GM23248 (cell line): ENCODE measurements around the gene TCP11X1. TPM values are rescaled to one million over a fixed set of nuclear protein-coding genes. Genes with fewer than 3 reads are reported as not detected.
"Not testable (repeated sequence)": the region's sequence is repeated elsewhere in the genome, so short reads cannot be mapped to it uniquely, and the experiment has no call there.

Experiments used
- DNase-seq: peaks from one replicate; pipeline ENCODE4 v3.0.0-alpha.2; 2015
- H2AFZ ChIP-seq: fragments of 200-600 bp; sonication (generic); 2 replicates; pipeline ENCODE4 v1.6.1; 2016; ENCODE audit warnings: antibody characterized with exemption
- H3F3A ChIP-seq: fragments of 200-600 bp; sonication (generic); 2 replicates; pipeline ENCODE4 v1.6.1; 2016; ENCODE audit warnings: mild to moderate bottlenecking, antibody characterized with exemption, mixed run types; ENCODE audit not compliant: insufficient read depth
- H3K27ac ChIP-seq: fragments of 200-600 bp; sonication (generic); 2 replicates; pipeline ENCODE4 v1.5.1; 2016; ENCODE audit warnings: mild to moderate bottlenecking
- H3K27me3 ChIP-seq: fragments of 200-600 bp; sonication (generic); replicated peaks from 2 replicates; pipeline ENCODE4 v1.6.1; 2016; ENCODE audit warnings: mild to moderate bottlenecking; ENCODE audit not compliant: insufficient read depth
- H3K36me3 ChIP-seq: fragments of 200-600 bp; sonication (generic); 2 replicates; pipeline ENCODE4 v1.6.1; 2016; ENCODE audit warnings: low read depth, mild to moderate bottlenecking
- H3K4me1 ChIP-seq: fragments of 200-600 bp; sonication (generic); 2 replicates; pipeline ENCODE4 v1.6.1; 2016; ENCODE audit warnings: mild to moderate bottlenecking; ENCODE audit not compliant: insufficient read depth
- H3K4me2 ChIP-seq: fragments of 200-600 bp; sonication (generic); one replicate; pipeline ENCODE4 v1.6.1; 2016; ENCODE audit warnings: mild to moderate bottlenecking; ENCODE audit not compliant: unreplicated experiment
- H3K4me3 ChIP-seq: fragments of 200-600 bp; sonication (generic); 2 replicates; pipeline ENCODE4 v1.5.1; 2016; ENCODE audit warnings: mild to moderate bottlenecking
- H3K79me2 ChIP-seq: fragments of 200-600 bp; sonication (generic); 2 replicates; pipeline ENCODE4 v1.6.1; 2016; ENCODE audit warnings: mild to moderate bottlenecking; ENCODE audit not compliant: insufficient read depth
- H3K9ac ChIP-seq: fragments of 200-600 bp; sonication (generic); 2 replicates; pipeline ENCODE4 v1.6.1; 2016; ENCODE audit warnings: mild to moderate bottlenecking
- H3K9me2 ChIP-seq: fragments of 200-600 bp; sonication (generic); 2 replicates; pipeline ENCODE4 v1.6.1; 2016; ENCODE audit warnings: mixed run types, mild to moderate bottlenecking, moderate library complexity; ENCODE audit not compliant: insufficient read depth
- H3K9me3 ChIP-seq: fragments of 200-600 bp; sonication (generic); one replicate; pipeline ENCODE4 v1.6.1; 2017; ENCODE audit warnings: low read depth
- H4K20me1 ChIP-seq: fragments of 200-600 bp; sonication (generic); 2 replicates; pipeline ENCODE4 v1.6.0; 2016; ENCODE audit not compliant: insufficient read depth
- EZH2 ChIP-seq: fragments of 200-600 bp; sonication (generic); IDR thresholded peaks from 2 replicates; pipeline ENCODE4 v1.6.1; 2018; ENCODE audit warnings: antibody characterized with exemption, mild to moderate bottlenecking; ENCODE audit not compliant: insufficient read depth, poor library complexity, severe bottlenecking
- EZH2phosphoT487 ChIP-seq: fragments of 200-600 bp; sonication (generic); IDR thresholded peaks from 2 replicates; pipeline ENCODE4 v1.6.1; 2018; ENCODE audit warnings: antibody characterized with exemption, moderate library complexity, mild to moderate bottlenecking, low read depth; ENCODE audit not compliant: insufficient read depth
- WGBS, 2 experiments: methylation state at CpG; one replicate each; pipeline ENCODE4 v1.1.6; 2015 to 2017; ENCODE audit warnings: low lambda C conversion rate in 2 of 2, low coverage in 1 of 2; ENCODE audit errors: missing lambda C conversion rate in 2 of 2; 5-methylcytosine and 5-hydroxymethylcytosine counted together
- in situ Hi-C: fragments of 300-500 bp; cut with MboI; formaldehyde crosslinking; loops from 2 replicates; pipeline ENCODE4 v1.15.0; 2020
- polyA plus RNA-seq: library from polyadenylated mRNA; unstranded; fragments of >200 nt; fragmentation: Nextera tagmentation; extraction: Ambion mirVana; gene quantifications from 2 replicates; pipeline ENCODE4 v1.2.1, GENCODE V29; 2016
- total RNA-seq: library from RNA; depleted of rRNA; stranded (reverse); fragments of >200 nt; shearing (Covaris generic); gene quantifications from 2 replicates; pipeline ENCODE4 v1.2.3, GENCODE V29; 2014; rRNA removed

TCP11X1 gene
- total RNA-seq: not detected in 2 replicates
- polyA plus RNA-seq: not detected in 2 replicates

- H2AFZ ChIP-seq, H3K9me3 ChIP-seq, H3K27me3 ChIP-seq, H3K36me3 ChIP-seq, H3K4me1 ChIP-seq, DNase-seq, H3K27ac ChIP-seq, in situ Hi-C loops, H3K4me3 ChIP-seq, H3K4me2 ChIP-seq, H3F3A ChIP-seq, H4K20me1 ChIP-seq, H3K79me2 ChIP-seq, H3K9me2 ChIP-seq, H3K9ac ChIP-seq: not testable (repeated sequence)
- no CpG with 5 or more reads among the region's 15 CpGs for WGBS, 2 experiments
Measured at GRCh38 chrX:102214986-102215385, at the start of gene TCP11X1. Gene TCP11X1 (plus strand): TSS chrX:102215301.

- Histone ChIP-seq H3K9me3 (no peaks in the 10 kb centered on the region), H3K4me2 (no peak overlapping the region), H3K4me1 (no peaks in the 10 kb centered on the region), H3K27me3 (no peaks in the 10 kb centered on the region), H3K9me2 (no peaks in the 10 kb centered on the region), H4K20me1 (no peaks in the 10 kb centered on the region), H3K9ac (no peak overlapping the region), H3F3A (no peaks in the 10 kb centered on the region), H3K27ac (no peak overlapping the region), H2AFZ (no peak overlapping the region), H3K79me2 (no peaks in the 10 kb centered on the region), H3K36me3 (no peaks in the 10 kb centered on the region), H3K4me3 (no peak overlapping the region)
- no peak for TF ChIP-seq EZH2phosphoT487
- no peak for TF ChIP-seq EZH2
- no peak for DNase-seq
- 30 to 33% methylated on average over 6 of the region's 7 CpGs for WGBS, 2 experiments
- in situ Hi-C loops: no loop called here
Measured at GRCh38 chrX:102185967-102186720, 29.0 kb upstream of the TCP11X1 start.

- in situ Hi-C loops, H3K36me3 ChIP-seq: not testable (repeated sequence)
- no CpG with 5 or more reads among the region's 5 CpGs for WGBS, 2 experiments
Measured at GRCh38 chrX:102207940-102208339, 7.2 kb upstream of the TCP11X1 start.

GRCh38 chrX:102216497-102216896, 1.4 kb downstream of the TCP11X1 start:
- H3K79me2 ChIP-seq, H3K4me2 ChIP-seq, H3K4me3 ChIP-seq, H3K9me2 ChIP-seq, H3F3A ChIP-seq, DNase-seq, H3K27me3 ChIP-seq, in situ Hi-C loops, H3K4me1 ChIP-seq, H3K27ac ChIP-seq, H4K20me1 ChIP-seq, H2AFZ ChIP-seq, H3K9me3 ChIP-seq, H3K9ac ChIP-seq, H3K36me3 ChIP-seq: not testable (repeated sequence)
- no CpG with 5 or more reads among the region's 3 CpGs for WGBS, 2 experiments

More at GRCh38 chrX:102207940-102208339, 7.2 kb upstream of the TCP11X1 start:
- not testable (repeated sequence) for H3K9ac ChIP-seq, DNase-seq, H3F3A ChIP-seq, H3K27me3 ChIP-seq, H2AFZ ChIP-seq, H3K79me2 ChIP-seq, H4K20me1 ChIP-seq, H3K4me1 ChIP-seq, H3K9me2 ChIP-seq, H3K4me2 ChIP-seq, H3K9me3 ChIP-seq, H3K4me3 ChIP-seq, H3K27ac ChIP-seq

- H3K4me2 ChIP-seq, H3K9me3 ChIP-seq, H3K27ac ChIP-seq, H3K79me2 ChIP-seq, DNase-seq, H3K9me2 ChIP-seq, H3K4me3 ChIP-seq, H2AFZ ChIP-seq, H3K4me1 ChIP-seq, H4K20me1 ChIP-seq, H3K27me3 ChIP-seq, H3K36me3 ChIP-seq, H3F3A ChIP-seq, H3K9ac ChIP-seq, in situ Hi-C loops: not testable (repeated sequence)
- WGBS, 2 experiments: no CpG with 5 or more reads among the region's 7 CpGs
Measured at GRCh38 chrX:102235678-102236077, 20.6 kb downstream of the TCP11X1 start.

- H3K4me3 ChIP-seq, in situ Hi-C loops, H3K79me2 ChIP-seq, H4K20me1 ChIP-seq, H3K27me3 ChIP-seq, H3K4me2 ChIP-seq, H3K9ac ChIP-seq, H3F3A ChIP-seq, H3K4me1 ChIP-seq, H3K27ac ChIP-seq, H3K9me2 ChIP-seq, H3K36me3 ChIP-seq, H2AFZ ChIP-seq, H3K9me3 ChIP-seq, DNase-seq: not testable (repeated sequence)
- WGBS, 2 experiments: 28 to 47% methylated on average over 9 to 11 of the region's 15 CpGs
Measured at GRCh38 chrX:102240265-102240664, 25.2 kb downstream of the TCP11X1 start.

GRCh38 chrX:102246893-102247292, 31.8 kb downstream of the TCP11X1 start, which contains the start of gene NXF2:
Gene NXF2 (plus strand): TSS chrX:102247167. CDS start chrX:102307079, 59,912 bp downstream.
- H2AFZ ChIP-seq, H3K9me3 ChIP-seq, DNase-seq, H4K20me1 ChIP-seq, H3K4me1 ChIP-seq, H3K27ac ChIP-seq, H3F3A ChIP-seq, H3K4me3 ChIP-seq, H3K4me2 ChIP-seq, H3K9ac ChIP-seq, H3K9me2 ChIP-seq, H3K36me3 ChIP-seq, H3K27me3 ChIP-seq, H3K79me2 ChIP-seq, in situ Hi-C loops: not testable (repeated sequence)
- no CpG with 5 or more reads among the region's 9 CpGs for WGBS, 2 experiments
